Measurements from ENCODE around the gene GNG12.
"Not testable (repeated sequence)": the region's sequence is repeated elsewhere in the genome, so short reads cannot be mapped to it uniquely, and the experiment has no call there.

GNG12 gene

GRCh38 chr1:67735206-67735605 lies 98.1 kb downstream of the GNG12 start:
- DNase-seq (ENCODE audit: low read depth in 2 of 3, low spot score in 1 of 3): no peak

GRCh38 chr1:67734323-67734690 lies 99.0 kb downstream of the GNG12 start:
- DNase-seq (ENCODE audit: low read depth in 2 of 3, low spot score in 1 of 3): no peak

- DNase-seq (ENCODE audit: low read depth in 2 of 3, low spot score in 1 of 3): no peak
Measured at GRCh38 chr1:67733681-67734322, 99.5 kb downstream of the GNG12 start.

GRCh38 chr1:67732750-67733151 lies 100.5 kb downstream of the GNG12 start:
- DNase-seq (ENCODE audit: low read depth in 2 of 3, low spot score in 1 of 3): no peak

- no peak for DNase-seq (ENCODE audit: low read depth in 2 of 3, low spot score in 1 of 3)
Measured at GRCh38 chr1:67731322-67731721, 101.9 kb downstream of the GNG12 start.

- not testable (repeated sequence) for DNase-seq (ENCODE audit: low read depth in 2 of 3, low spot score in 1 of 3)
Measured at GRCh38 chr1:67730312-67730711, 103.0 kb downstream of the GNG12 start.

GRCh38 chr1:67729872-67730271 lies 103.4 kb downstream of the GNG12 start:
- DNase-seq (ENCODE audit: low read depth in 2 of 3, low spot score in 1 of 3): no peak

GRCh38 chr1:67726224-67726623 lies 107.0 kb downstream of the GNG12 start:
- no peak for DNase-seq (ENCODE audit: low read depth in 2 of 3, low spot score in 1 of 3)

GRCh38 chr1:67724928-67725560 lies 108.2 kb downstream of the GNG12 start:
- no peak for DNase-seq (ENCODE audit: low read depth in 2 of 3, low spot score in 1 of 3)

- DNase-seq (ENCODE audit: low read depth in 2 of 3, low spot score in 1 of 3): peak in 2 of 3 donors; percentile 4 to 26
Measured at GRCh38 chr1:67723620-67724019, 109.6 kb downstream of the GNG12 start.

GRCh38 chr1:67723126-67723525 lies 110.1 kb downstream of the GNG12 start:
- no peak for DNase-seq (ENCODE audit: low read depth in 2 of 3, low spot score in 1 of 3)

- no peak for DNase-seq (ENCODE audit: low read depth in 2 of 3, low spot score in 1 of 3)
Measured at GRCh38 chr1:67722292-67722944, 110.8 kb downstream of the GNG12 start.

- no peak for DNase-seq (ENCODE audit: low read depth in 2 of 3, low spot score in 1 of 3)
Measured at GRCh38 chr1:67721650-67722291, 111.5 kb downstream of the GNG12 start.

GRCh38 chr1:67721112-67721511 lies 112.2 kb downstream of the GNG12 start:
- DNase-seq (ENCODE audit: low read depth in 2 of 3, low spot score in 1 of 3): no peak

- no peak for DNase-seq (ENCODE audit: low read depth in 2 of 3, low spot score in 1 of 3)
Measured at GRCh38 chr1:67719329-67720196, 113.7 kb downstream of the GNG12 start.

GRCh38 chr1:67717876-67718275 lies 115.4 kb downstream of the GNG12 start:
- no peak for DNase-seq (ENCODE audit: low read depth in 2 of 3, low spot score in 1 of 3)

- no peak for DNase-seq (ENCODE audit: low read depth in 2 of 3, low spot score in 1 of 3)
Measured at GRCh38 chr1:67716800-67717199, 116.5 kb downstream of the GNG12 start.

GRCh38 chr1:67715819-67716218 lies 117.4 kb downstream of the GNG12 start:
- DNase-seq (ENCODE audit: low read depth in 2 of 3, low spot score in 1 of 3): no peak

- no peak for DNase-seq (ENCODE audit: low read depth in 2 of 3, low spot score in 1 of 3)
Measured at GRCh38 chr1:67713057-67713846, 120.0 kb downstream of the GNG12 start.

- DNase-seq (ENCODE audit: low read depth in 2 of 3, low spot score in 1 of 3): no peak
Measured at GRCh38 chr1:67711855-67712212, 121.4 kb downstream of the GNG12 start.
